Measurements from ENCODE around the gene PFKL.

The PFKL gene

DNA sequence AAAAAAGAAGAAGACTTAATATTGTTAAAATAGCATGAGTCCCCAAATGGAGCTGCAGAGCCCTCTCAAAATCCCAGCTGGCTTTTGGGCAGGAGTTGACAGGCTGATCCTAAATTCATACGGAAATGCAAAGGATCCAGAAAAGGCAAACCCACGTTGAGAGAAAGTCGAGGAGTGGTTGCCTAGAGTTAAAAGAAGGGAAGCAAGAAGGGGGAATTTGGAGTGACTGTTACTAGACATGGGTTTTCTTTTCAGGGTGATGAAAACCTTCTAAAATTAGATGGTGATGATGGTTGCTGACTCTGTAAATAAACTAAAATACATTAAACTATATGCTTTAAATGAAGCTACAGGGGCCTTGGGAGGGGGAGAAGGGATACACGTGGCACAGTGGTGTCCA, 39.8 kb upstream of the PFKL start:
- Mint-ChIP-seq H3K36me3 (ENCODE audit: low read depth) (no peaks in the 10 kb centered on the region), H3K27me3 (ENCODE audit: low read depth) (peaks cover 20% of the 10 kb centered on the region), H3K4me1 (no peaks in the 10 kb centered on the region), H3K9me3 (no peaks in the 10 kb centered on the region), H3K4me3 (no peak overlapping the region), H3K27ac (no peak overlapping the region)
- TF ChIP-seq, protein P1, sequence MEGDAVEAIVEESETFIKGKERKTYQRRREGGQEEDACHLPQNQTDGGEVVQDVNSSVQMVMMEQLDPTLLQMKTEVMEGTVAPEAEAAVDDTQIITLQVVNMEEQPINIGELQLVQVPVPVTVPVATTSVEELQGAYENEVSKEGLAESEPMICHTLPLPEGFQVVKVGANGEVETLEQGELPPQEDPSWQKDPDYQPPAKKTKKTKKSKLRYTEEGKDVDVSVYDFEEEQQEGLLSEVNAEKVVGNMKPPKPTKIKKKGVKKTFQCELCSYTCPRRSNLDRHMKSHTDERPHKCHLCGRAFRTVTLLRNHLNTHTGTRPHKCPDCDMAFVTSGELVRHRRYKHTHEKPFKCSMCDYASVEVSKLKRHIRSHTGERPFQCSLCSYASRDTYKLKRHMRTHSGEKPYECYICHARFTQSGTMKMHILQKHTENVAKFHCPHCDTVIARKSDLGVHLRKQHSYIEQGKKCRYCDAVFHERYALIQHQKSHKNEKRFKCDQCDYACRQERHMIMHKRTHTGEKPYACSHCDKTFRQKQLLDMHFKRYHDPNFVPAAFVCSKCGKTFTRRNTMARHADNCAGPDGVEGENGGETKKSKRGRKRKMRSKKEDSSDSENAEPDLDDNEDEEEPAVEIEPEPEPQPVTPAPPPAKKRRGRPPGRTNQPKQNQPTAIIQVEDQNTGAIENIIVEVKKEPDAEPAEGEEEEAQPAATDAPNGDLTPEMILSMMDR (IDR thresholded peaks at IDR 0.05; ENCODE audit: unreplicated experiment in 3 of 3), result no peak

DNA sequence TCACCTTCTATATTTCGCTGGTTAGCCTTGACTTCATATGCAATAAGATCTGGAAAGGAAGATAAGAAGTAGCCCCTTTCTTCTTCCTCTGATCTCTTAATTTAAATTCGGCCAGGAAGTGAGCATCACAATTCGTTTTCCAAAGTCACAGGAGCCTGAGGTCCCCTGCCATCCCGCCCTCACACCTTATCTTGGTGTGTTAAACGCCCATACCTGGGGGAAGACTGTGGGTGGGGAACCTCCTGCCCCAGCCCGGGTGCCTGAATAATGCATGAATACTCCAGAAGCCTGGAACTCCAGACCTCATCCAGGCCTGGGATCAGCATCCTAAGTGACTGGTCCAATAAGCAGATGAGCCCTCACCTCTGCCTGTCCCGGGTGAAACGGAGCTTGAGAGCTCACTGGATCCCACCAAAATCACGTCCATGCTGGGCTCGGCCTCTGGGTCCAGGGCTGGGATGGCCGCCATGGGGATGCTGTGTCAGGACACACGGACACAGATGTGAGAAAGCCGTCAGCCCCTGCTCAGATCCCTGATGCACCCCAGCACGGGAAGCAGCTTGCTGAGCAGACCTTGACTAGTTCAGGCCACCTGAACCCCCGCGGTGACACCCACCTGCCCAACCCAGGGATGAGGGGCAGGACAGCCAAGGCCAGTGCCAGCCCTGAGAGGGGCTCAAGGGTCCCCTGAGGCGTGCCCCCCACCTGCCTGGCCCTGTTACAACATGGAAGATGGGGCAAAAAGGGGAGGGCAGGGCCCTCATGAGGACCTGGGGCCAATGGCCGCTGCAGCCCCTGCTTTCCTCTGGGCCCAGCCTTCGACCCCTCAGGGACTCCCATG, 38.8 kb upstream of the PFKL start:
- H3K4me1 Mint-ChIP-seq, result no peaks in the 10 kb centered on the region
- H3K9me3 Mint-ChIP-seq, result no peaks in the 10 kb centered on the region
- H3K27me3 Mint-ChIP-seq (ENCODE audit: low read depth), result peaks cover 20% of the 10 kb centered on the region
- TF ChIP-seq, protein P1 (IDR thresholded peaks at IDR 0.05; ENCODE audit: unreplicated experiment in 3 of 3), result no peak
- no peak overlapping the region for H3K4me3 Mint-ChIP-seq
- H3K27ac Mint-ChIP-seq, result no peak overlapping the region
- H3K36me3 Mint-ChIP-seq (ENCODE audit: low read depth), result no peaks in the 10 kb centered on the region

DNA sequence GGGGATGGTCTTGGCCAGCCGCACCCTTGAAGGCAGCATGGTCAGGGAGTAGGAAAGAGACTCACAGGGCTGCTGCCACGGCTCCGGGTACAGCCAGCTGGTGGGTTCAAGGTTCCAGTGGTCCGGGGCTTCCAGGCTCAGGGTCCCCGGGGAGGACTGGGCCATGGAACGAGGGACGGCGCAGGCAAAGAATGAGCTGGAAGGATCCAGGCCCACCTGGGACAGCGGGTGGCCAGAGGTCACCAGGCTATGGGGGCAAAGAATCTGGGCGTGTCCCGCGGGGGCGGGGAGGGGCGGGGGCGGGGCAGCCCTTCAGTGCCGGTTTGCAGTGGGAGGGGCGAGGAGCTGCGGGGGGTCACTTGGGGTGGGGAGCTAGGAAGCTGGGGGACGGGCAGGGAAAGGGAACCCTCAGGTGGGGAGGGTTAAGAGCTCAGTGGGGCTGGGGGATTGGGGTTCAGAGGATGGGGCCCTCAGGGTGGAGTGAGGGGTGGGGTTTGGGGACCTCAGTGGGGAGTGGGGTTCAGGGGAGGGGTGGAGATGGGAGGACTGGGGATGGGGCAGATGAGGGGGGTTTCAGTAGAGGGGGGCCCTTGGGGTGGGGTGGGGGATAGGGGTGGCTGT, 38.1 kb upstream of the PFKL start, which contains the start of gene DNMT3L:
Gene DNMT3L (minus strand): TSS at position 223 of the 621 bp plus-strand sequence. CDS start 638 bp downstream, outside the sequence.
- TF ChIP-seq, protein P1 (IDR thresholded peaks at IDR 0.05; ENCODE audit: unreplicated experiment in 3 of 3), result no peak
- Mint-ChIP-seq H3K9me3 (no peaks in the 10 kb centered on the region), H3K36me3 (ENCODE audit: low read depth) (no peaks in the 10 kb centered on the region), H3K4me1 (no peaks in the 10 kb centered on the region), H3K27me3 (ENCODE audit: low read depth) (peaks cover 20% of the 10 kb centered on the region), H3K4me3 (no peak within 1 kb of the TSS), H3K27ac (no peak within 1 kb of the TSS)

DNA sequence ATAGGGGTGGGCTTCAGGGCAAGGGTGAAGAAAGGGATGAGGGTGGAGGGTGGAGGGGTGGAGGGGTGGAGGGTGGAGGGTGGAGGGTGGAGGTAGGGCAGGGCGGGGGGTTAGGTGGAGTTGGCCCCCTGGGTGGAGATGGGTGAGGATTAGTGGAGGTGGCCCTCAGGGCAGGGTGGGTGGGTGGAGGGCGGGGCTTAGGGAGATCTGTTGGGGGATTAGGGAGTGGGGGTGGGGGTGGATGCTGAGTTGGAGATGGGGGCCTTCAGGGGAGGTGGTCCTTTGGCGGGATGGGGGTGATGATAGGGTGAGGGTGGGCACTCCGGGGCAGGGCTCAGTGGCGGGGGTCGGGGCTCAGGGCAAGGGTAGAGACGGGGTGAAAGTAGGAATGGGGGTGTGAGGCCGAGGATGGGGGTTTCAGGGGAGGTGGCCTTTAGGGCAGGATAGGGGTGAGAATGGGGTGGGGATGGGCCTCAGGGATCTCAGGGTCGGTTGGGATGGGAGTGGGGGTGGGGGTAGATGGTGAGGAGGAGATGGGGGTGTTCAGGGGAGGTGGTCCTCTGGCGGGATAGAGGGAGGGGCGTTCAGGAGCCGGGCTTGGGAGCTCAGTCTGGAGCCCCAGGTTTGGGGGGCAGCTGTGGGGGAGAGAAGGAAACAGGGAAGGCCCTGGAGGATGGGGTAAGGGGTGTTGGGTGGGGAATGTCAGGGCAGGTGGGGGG, 37.4 kb upstream of the PFKL start:
- Mint-ChIP-seq H3K4me1 (no peaks in the 10 kb centered on the region), H3K9me3 (no peaks in the 10 kb centered on the region), H3K36me3 (ENCODE audit: low read depth) (no peaks in the 10 kb centered on the region), H3K27ac (no peak overlapping the region), H3K27me3 (ENCODE audit: low read depth) (peaks cover 20% of the 10 kb centered on the region), H3K4me3 (no peak overlapping the region)
- TF ChIP-seq, protein P1 (IDR thresholded peaks at IDR 0.05; ENCODE audit: unreplicated experiment in 3 of 3), result no peak

DNA sequence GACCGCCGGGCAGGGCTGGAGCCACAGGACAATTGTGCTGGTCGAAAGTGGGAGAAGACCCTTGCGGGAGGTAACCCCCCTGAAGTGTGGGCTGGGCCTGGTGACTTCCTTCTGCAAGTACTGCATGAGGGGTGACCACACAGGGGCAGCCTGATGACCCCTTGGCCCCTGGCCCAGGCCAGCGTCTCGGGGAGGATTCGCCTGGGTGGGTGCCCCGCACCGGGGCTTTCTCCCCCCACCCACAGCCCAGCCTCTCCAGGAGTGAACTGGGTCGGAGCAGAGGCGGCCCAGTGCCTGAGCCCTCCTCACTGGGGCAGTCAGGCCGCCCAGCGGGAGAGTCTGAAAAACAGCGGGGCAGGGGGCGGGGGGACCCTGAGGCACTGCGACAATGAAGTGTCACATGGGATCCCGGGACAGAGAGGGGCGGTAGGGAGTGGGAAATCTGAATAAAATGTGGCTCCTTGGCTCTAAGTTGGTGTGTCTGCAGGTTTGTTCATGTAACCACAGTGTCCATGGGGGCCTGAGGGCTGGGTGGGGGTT, 36.6 kb upstream of the PFKL start:
- Mint-ChIP-seq H3K27ac (peak overlapping the region in 1 of 3 experiments; percentile 75), H3K9me3 (no peaks in the 10 kb centered on the region), H3K27me3 (ENCODE audit: low read depth) (peaks cover 17% of the 10 kb centered on the region), H3K36me3 (ENCODE audit: low read depth) (no peaks in the 10 kb centered on the region), H3K4me1 (no peaks in the 10 kb centered on the region), H3K4me3 (no peak overlapping the region)
- TF ChIP-seq, protein P1 (IDR thresholded peaks at IDR 0.05; ENCODE audit: unreplicated experiment in 3 of 3), result no peak

Measured in nephron (organoid).